NCI-H446 (cell line): ENCODE measurements around the gene CEP164.

Source experiments
- DNase-seq, 2 experiments: peaks; one replicate each; lab custom pipeline; 2025; lab: John Stamatoyannopoulos, UW

The CEP164 gene

GRCh38 chr11:117461396-117462182 lies 133.9 kb downstream of the CEP164 start:
- DNase-seq: no peak

DNA sequence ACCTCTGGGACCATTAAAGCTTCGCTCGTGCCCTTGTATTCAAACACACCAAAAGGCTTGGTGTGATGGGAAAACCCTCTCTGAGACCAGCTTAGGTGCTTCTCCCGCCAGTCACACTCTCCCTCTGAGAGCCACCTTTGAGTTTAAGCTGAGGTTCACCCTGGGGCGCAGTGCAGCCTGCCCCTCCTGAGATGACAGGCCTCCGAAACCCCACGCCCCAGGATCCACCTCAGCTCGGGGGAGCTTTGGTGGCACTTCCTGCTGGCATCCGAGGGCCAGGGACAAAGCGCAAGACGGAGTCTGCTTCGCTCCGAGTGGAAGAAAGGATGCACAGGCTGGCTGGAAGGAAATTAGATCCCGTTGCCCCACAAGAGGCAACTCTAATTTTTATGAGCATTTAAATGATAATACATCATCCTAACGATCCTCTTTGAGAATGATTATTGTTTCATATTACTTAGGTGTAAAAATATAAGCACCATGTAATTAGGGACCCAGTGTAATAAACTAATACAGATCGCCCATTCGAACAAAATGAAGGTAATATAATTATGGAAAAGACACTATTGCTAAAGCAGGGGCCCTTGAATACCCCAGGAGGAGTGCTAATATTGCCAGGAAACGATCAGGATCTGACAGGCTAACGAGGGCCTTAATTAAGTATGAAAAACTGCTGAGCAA lies 134.7 kb downstream of the CEP164 start:
- no peak for DNase-seq

DNA sequence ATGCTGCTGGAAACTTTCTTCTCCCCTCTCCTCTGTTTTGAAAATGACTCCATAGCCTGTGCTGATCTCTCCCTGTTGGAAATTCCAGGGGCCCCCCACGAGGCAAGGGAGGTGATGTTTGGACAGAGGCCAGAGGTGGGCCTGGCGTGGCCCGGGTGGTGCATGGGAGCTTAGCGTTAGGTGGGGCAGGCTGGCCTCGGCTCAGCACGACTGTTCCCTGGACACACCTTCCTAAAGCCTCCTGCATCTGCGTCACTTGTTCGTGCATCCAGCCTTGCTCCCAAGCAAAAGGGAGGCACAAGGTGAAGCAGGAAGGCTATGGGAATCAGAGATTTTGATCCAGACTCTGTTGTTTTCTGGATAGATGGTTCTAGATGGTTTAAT lies 135.2 kb downstream of the CEP164 start:
- DNase-seq: no peak
